OCI-LY3 (cell line): ENCODE data around the gene FAM156A.

Experiments used
- CTCF ChIP-seq: fragments of 200-600, 300-600 bp; sonication (generic); IDR thresholded peaks from 2 replicates; pipeline ENCODE4 v1.5.1; 2014; ENCODE audit warnings: antibody characterized with exemption, low read length, low read depth
- EZH2phosphoT487 ChIP-seq: fragments of 200-600 bp; shearing (Covaris generic); IDR thresholded peaks from 2 replicates; pipeline ENCODE4 v1.6.1; 2018; ENCODE audit warnings: antibody characterized with exemption, mixed run types, low read depth

GRCh38 chrX:53004038-53004437, 45.7 kb upstream of the FAM156A start:
- TF ChIP-seq EZH2phosphoT487 (no peak), CTCF (no peak)
